GM06990 (cell line): ENCODE results near the gene GPR6.

ENCODE experiments used
- DNase-seq: peaks from one replicate; pipeline ENCODE4 v3.0.0-alpha.2; 2011; ENCODE audit not compliant: insufficient read length; ENCODE audit errors: extremely low read depth
- H3K27me3 ChIP-seq: replicated peaks from 2 replicates; pipeline ENCODE4 v1.6.0; 2011; ENCODE audit warnings: low read length; ENCODE audit not compliant: control insufficient read depth, insufficient read depth
- H3K36me3 ChIP-seq: 2 replicates; pipeline ENCODE4 v1.5.1; 2011; ENCODE audit warnings: low read length; ENCODE audit not compliant: control insufficient read depth, insufficient read depth
- H3K4me3 ChIP-seq: replicated peaks from 2 replicates; pipeline ENCODE4 v1.5.1; 2011; ENCODE audit warnings: low read depth, mild to moderate bottlenecking, control low read depth, low read length
- TF ChIP-seq, protein P1 (sequence below): IDR thresholded peaks from 2 replicates; pipeline ENCODE4 v1.5.1; 2011; ENCODE audit warnings: low read length, control low read depth, mild to moderate bottlenecking, inconsistent platforms; ENCODE audit not compliant: insufficient read depth, poor library complexity, severe bottlenecking

Gene GPR6

GRCh38 chr6:109946979-109947378 is 31.1 kb upstream of the GPR6 start:
- TF ChIP-seq, protein P1, sequence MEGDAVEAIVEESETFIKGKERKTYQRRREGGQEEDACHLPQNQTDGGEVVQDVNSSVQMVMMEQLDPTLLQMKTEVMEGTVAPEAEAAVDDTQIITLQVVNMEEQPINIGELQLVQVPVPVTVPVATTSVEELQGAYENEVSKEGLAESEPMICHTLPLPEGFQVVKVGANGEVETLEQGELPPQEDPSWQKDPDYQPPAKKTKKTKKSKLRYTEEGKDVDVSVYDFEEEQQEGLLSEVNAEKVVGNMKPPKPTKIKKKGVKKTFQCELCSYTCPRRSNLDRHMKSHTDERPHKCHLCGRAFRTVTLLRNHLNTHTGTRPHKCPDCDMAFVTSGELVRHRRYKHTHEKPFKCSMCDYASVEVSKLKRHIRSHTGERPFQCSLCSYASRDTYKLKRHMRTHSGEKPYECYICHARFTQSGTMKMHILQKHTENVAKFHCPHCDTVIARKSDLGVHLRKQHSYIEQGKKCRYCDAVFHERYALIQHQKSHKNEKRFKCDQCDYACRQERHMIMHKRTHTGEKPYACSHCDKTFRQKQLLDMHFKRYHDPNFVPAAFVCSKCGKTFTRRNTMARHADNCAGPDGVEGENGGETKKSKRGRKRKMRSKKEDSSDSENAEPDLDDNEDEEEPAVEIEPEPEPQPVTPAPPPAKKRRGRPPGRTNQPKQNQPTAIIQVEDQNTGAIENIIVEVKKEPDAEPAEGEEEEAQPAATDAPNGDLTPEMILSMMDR = no peak
- Histone ChIP-seq H3K4me3 (no peak overlapping the region), H3K36me3 (no peaks in the 10 kb centered on the region), H3K27me3 (no peaks in the 10 kb centered on the region; the same call in 1 of the 2 replicates)
- DNase-seq = no peak

DNA sequence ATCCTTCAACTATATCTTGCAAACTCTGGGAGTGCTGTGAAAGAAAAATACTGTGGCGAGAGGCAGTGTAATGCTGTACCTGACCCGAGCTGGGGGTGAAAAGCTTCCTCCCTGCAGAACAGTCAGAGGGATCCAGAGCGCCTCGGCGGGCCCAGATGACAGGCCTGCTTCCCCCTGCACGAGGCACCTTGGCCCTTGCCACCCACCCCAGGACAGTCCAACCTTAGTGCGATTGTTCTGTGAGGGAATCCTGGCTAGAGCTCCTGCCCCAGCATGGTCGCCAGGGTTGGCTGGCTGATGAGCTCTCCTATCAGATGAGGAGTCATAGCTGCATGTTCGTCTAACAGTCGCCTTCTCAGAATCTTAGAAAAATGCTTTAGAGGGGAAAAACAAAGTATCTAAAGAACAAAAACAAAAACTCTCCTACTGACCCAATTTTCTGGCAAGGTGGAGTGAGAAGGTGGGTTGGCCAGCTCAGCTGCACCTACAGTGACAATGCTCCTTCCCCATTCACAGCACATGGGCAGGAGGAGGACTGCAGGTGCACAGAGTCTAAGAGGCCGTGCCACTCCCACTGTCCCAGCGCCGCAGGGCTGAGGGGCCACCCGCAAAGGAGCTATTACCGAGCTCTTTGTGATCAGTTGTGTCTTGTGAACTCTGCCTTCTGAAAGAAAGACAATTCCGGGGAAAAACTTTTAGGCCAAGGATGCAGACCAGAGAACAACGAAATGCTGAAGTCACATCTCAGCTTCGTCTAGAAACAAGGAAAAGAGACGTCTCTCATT is 28.6 kb upstream of the GPR6 start:
- no peaks in the 10 kb centered on the region; the same call in 1 of the 2 replicates for H3K27me3 ChIP-seq
- no peak for DNase-seq
- H3K4me3 ChIP-seq = no peak overlapping the region
- TF ChIP-seq, protein P1 = no peak
- H3K36me3 ChIP-seq = no peaks in the 10 kb centered on the region

GRCh38 chr6:109955491-109955890 is 22.6 kb upstream of the GPR6 start:
- TF ChIP-seq, protein P1 = no peak
- Histone ChIP-seq H3K4me3 (no peak overlapping the region), H3K36me3 (no peaks in the 10 kb centered on the region), H3K27me3 (no peaks in the 10 kb centered on the region)
- no peak for DNase-seq

GRCh38 chr6:109958626-109959025 is 19.5 kb upstream of the GPR6 start:
- TF ChIP-seq, protein P1 = no peak
- Histone ChIP-seq H3K4me3 (no peak overlapping the region), H3K27me3 (no peaks in the 10 kb centered on the region), H3K36me3 (no peaks in the 10 kb centered on the region; the same call in 1 of the 2 replicates)
- DNase-seq = no peak

GRCh38 chr6:109961611-109962041 is 16.5 kb upstream of the GPR6 start:
- Histone ChIP-seq H3K36me3 (no peaks in the 10 kb centered on the region; the same call in 1 of the 2 replicates), H3K4me3 (no peak overlapping the region), H3K27me3 (no peaks in the 10 kb centered on the region; the same call in 1 of the 2 replicates)
- no peak for DNase-seq
- TF ChIP-seq, protein P1 = no peak
